Measurements from ENCODE around the gene PERM1. TPM values are rescaled to one million over a fixed set of nuclear protein-coding genes. Genes with fewer than 3 reads are reported as not detected.

PERM1 gene
- total and polyA plus RNA-seq, 9 of the 15 experiments (the other 6 are each of a cell fraction or from before 2014, with no cell fraction given), result not detected

GRCh38 chr1:1000357-1001056, 18.6 kb upstream of the PERM1 start (continued):
- no peak for TF ChIP-seq POLR3A (IDR thresholded peaks at IDR 0.05; ENCODE audit: borderline replicate concordance, extremely low read depth, insufficient read depth, insufficient read length)
- TF ChIP-seq HDAC2 (IDR thresholded peaks at IDR 0.05), result peak; percentile 75; the same call in 1 of the 2 replicates
- TF ChIP-seq ARID1B (IDR thresholded peaks at IDR 0.05), result peak; percentile 61
- peak; percentile 96 for TF ChIP-seq NR1H2 (CRISPR knock-in tag; IDR thresholded peaks at IDR 0.05)
- peak; percentile 87 for TF ChIP-seq GMEB1 (CRISPR knock-in tag; IDR thresholded peaks at IDR 0.05)
- no peak for TF ChIP-seq HINFP (tag; conservative IDR thresholded peaks at IDR 0.05; ENCODE audit: low read depth)
- peak; percentile 87 for TF ChIP-seq ZNF583 (CRISPR knock-in tag; IDR thresholded peaks at IDR 0.05)
- peak; percentile 61; the same call in 1 of the 2 replicates for TF ChIP-seq MECOM (CRISPR knock-in tag; IDR thresholded peaks at IDR 0.05)
- no peak; the same call in 1 of the 2 replicates for TF ChIP-seq NFRKB (IDR thresholded peaks at IDR 0.05; ENCODE audit: low read depth)
- TF ChIP-seq NELFE (IDR thresholded peaks at IDR 0.05; ENCODE audit: insufficient read depth, insufficient read length), result no peak
- TF ChIP-seq TRIM24 (IDR thresholded peaks at IDR 0.05), result peak; percentile 67 to 81; a peak in 3 of 4 replicates
- TF ChIP-seq PHF8 (IDR thresholded peaks at IDR 0.05; ENCODE audit: borderline replicate concordance, low read length), result peak; percentile 74; the same call in 1 of the 2 replicates
- TF ChIP-seq MYNN (IDR thresholded peaks at IDR 0.05), result peak; percentile 80; the same call in 1 of the 2 replicates
- no peak for TF ChIP-seq MYNN (CRISPR knock-in tag; IDR thresholded peaks at IDR 0.05)
- TF ChIP-seq CHAMP1 (IDR thresholded peaks at IDR 0.05), result no peak
- TF ChIP-seq ZBTB7A (IDR thresholded peaks at IDR 0.05; ENCODE audit: borderline replicate concordance, control insufficient read depth, low read depth, low read length), result peak; percentile 87
- peak; percentile 94; the same call in 1 of the 2 replicates for TF ChIP-seq GABPB2 (CRISPR knock-in tag; conservative IDR thresholded peaks at IDR 0.05)
- TF ChIP-seq ARID3B (CRISPR knock-in tag; IDR thresholded peaks at IDR 0.05; ENCODE audit: borderline replicate concordance), result peak; percentile 89; the same call in 1 of the 2 replicates
- TF ChIP-seq BDP1 (IDR thresholded peaks at IDR 0.05; ENCODE audit: insufficient read depth, insufficient read length), result no peak

Measured in K562 (cell line).